Brain pericyte (primary cell): Measurements from ENCODE around the gene AKAP6.
"Not testable (repeated sequence)": the region's sequence is repeated elsewhere in the genome, so short reads cannot be mapped to it uniquely, and the experiment has no call there.

Experiments used
- DNase-seq: peaks from one replicate; pipeline ENCODE4 v3.0.0-alpha.2; 2012; ENCODE audit warnings: low read depth, low spot score

The AKAP6 gene

GRCh38 chr14:32368107-32368506 is 39.0 kb downstream of the AKAP6 start:
- DNase-seq: no peak

- no peak for DNase-seq
These were observed 41.6 kb downstream of the AKAP6 start for GRCh38 chr14:32370714-32371113.

- peak; percentile 37 for DNase-seq
These were observed 43.1 kb downstream of the AKAP6 start for GRCh38 chr14:32372154-32372553.

- DNase-seq: not testable (repeated sequence)
These were observed 44.1 kb downstream of the AKAP6 start for GRCh38 chr14:32373174-32373573.

- DNase-seq: no peak
These were observed 45.1 kb downstream of the AKAP6 start for GRCh38 chr14:32374155-32374554.

- no peak for DNase-seq
These were observed 46.6 kb downstream of the AKAP6 start for GRCh38 chr14:32375663-32376062.

- DNase-seq: no peak
These were observed 48.0 kb downstream of the AKAP6 start for GRCh38 chr14:32377046-32377646.

GRCh38 chr14:32378284-32378683 is 49.2 kb downstream of the AKAP6 start:
- DNase-seq: no peak

GRCh38 chr14:32379447-32379846 is 50.3 kb downstream of the AKAP6 start:
- DNase-seq: no peak

- DNase-seq: no peak
These were observed 52.8 kb downstream of the AKAP6 start for GRCh38 chr14:32381869-32382268.

- no peak for DNase-seq
These were observed 53.6 kb downstream of the AKAP6 start for GRCh38 chr14:32382704-32383103.

GRCh38 chr14:32383364-32384009 is 54.4 kb downstream of the AKAP6 start:
- DNase-seq: no peak

GRCh38 chr14:32384464-32384863 is 55.4 kb downstream of the AKAP6 start:
- no peak for DNase-seq

- DNase-seq: not testable (repeated sequence)
These were observed 58.2 kb downstream of the AKAP6 start for GRCh38 chr14:32387295-32387694.

GRCh38 chr14:32393119-32393518 is 64.0 kb downstream of the AKAP6 start:
- DNase-seq: no peak

GRCh38 chr14:32394038-32394437 is 64.9 kb downstream of the AKAP6 start:
- no peak for DNase-seq

GRCh38 chr14:32396885-32397284 is 67.8 kb downstream of the AKAP6 start:
- no peak for DNase-seq

- DNase-seq: no peak
These were observed 69.0 kb downstream of the AKAP6 start for GRCh38 chr14:32397861-32398640.

- DNase-seq: no peak
These were observed 70.8 kb downstream of the AKAP6 start for GRCh38 chr14:32399920-32400319.

- no peak for DNase-seq
These were observed 71.4 kb downstream of the AKAP6 start for GRCh38 chr14:32400480-32400879.

GRCh38 chr14:32403021-32403420 is 73.9 kb downstream of the AKAP6 start:
- DNase-seq: no peak

GRCh38 chr14:32403688-32404087 is 74.6 kb downstream of the AKAP6 start:
- no peak for DNase-seq
